OCI-LY1 (cell line): Measurements from ENCODE around the gene NHLRC3.

Source experiments
- EZH2 ChIP-seq: fragments of 200-600 bp; sonication (generic), shearing (Covaris generic); IDR thresholded peaks from 2 replicates; pipeline ENCODE4 v1.8.0; 2017; ENCODE audit warnings: borderline replicate concordance, mixed run types, mild to moderate bottlenecking, antibody characterized with exemption, low read length, moderate library complexity, mixed read lengths
- TF ChIP-seq, protein P1 (sequence below): fragments of 200-600 bp; sonication (generic), shearing (Covaris generic); IDR thresholded peaks from 2 replicates; pipeline ENCODE4 v1.5.1; 2017; ENCODE audit warnings: mild to moderate bottlenecking, antibody characterized with exemption, low read length, moderate library complexity, mixed read lengths

DNA sequence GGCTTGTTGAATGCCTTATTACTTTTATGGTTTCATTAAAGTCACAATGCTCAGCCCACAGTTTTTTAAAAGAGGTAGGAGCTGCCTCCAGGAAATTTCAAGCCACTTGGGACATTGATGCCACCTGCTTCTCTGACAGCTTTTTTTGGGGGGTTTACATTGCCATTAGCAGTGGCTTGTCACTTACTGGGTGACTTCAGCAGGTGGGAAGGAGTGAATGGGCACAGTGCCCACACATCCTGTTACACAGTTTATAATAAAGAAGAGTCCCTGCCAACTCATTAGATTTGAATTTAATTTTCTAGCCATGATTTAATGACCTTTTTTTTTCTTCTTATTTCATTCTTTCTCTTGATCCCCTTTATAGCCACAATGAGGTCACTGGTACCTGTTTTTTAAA, 61.0 kb downstream of the NHLRC3 start:
- TF ChIP-seq, protein P1, sequence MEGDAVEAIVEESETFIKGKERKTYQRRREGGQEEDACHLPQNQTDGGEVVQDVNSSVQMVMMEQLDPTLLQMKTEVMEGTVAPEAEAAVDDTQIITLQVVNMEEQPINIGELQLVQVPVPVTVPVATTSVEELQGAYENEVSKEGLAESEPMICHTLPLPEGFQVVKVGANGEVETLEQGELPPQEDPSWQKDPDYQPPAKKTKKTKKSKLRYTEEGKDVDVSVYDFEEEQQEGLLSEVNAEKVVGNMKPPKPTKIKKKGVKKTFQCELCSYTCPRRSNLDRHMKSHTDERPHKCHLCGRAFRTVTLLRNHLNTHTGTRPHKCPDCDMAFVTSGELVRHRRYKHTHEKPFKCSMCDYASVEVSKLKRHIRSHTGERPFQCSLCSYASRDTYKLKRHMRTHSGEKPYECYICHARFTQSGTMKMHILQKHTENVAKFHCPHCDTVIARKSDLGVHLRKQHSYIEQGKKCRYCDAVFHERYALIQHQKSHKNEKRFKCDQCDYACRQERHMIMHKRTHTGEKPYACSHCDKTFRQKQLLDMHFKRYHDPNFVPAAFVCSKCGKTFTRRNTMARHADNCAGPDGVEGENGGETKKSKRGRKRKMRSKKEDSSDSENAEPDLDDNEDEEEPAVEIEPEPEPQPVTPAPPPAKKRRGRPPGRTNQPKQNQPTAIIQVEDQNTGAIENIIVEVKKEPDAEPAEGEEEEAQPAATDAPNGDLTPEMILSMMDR, result no peak
- TF ChIP-seq EZH2, result no peak
